GM12878 (cell line): ENCODE results near the gene RASGRF1. TPM values are rescaled to one million over a fixed set of nuclear protein-coding genes. Genes with fewer than 3 reads are reported as not detected.

ENCODE experiments used
- ATAC-seq: fragments of 200-7000 bp; cut with Tn5 transposase; 3 replicates; pipeline ENCODE4 v1.9.1; 2020; ENCODE audit warnings: mild to moderate bottlenecking, moderate library complexity
- BruUV-seq: library from RNA; stranded (reverse); fragments of 400-500 nt; replicated peaks from 2 replicates; lab custom pipeline; 2021; lab: Mats Ljungman, UMichigan
- CTCF ChIA-PET: fragments of 300-600 bp; sonication (Branson Sonifier 250); formaldehyde crosslinking; extraction: SDS; loops from one replicate; lab custom pipeline; 2021; ENCODE audit warnings: inconsistent platforms; lab: Yijun Ruan, JAX
- POLR2A ChIA-PET: fragments of 350-600 bp; formaldehyde crosslinking; extraction: SDS; loops from one replicate; lab custom pipeline; 2021; ENCODE audit warnings: inconsistent platforms; lab: Charles Lee
- RAD21 ChIA-PET: fragments of 300-600 bp; sonication (Branson Sonifier 250); formaldehyde crosslinking; loops from one replicate; lab custom pipeline; 2023; ENCODE audit warnings: antibody characterized with exemption; ENCODE audit not compliant: unreplicated experiment; lab: Charles Lee
- SMC1A ChIA-PET: fragments of 300-600 bp; sonication (Branson Sonifier 250); formaldehyde crosslinking; loops from one replicate; lab custom pipeline; 2023; ENCODE audit not compliant: unreplicated experiment, uncharacterized antibody; lab: Charles Lee
- DNase-seq: peaks from one replicate; pipeline ENCODE4 v3.0.0-alpha.2; 2011; ENCODE audit warnings: low read depth, low spot score
- FAIRE-seq: peaks from 3 replicates; lab custom pipeline; 2011; peaks lifted over from hg19 to GRCh38; lab: Jason Lieb, UNC
- H2AFZ ChIP-seq: 2 replicates; pipeline ENCODE4 v1.6.0; 2011; ENCODE audit warnings: low read depth, low read length, control low read depth; ENCODE audit not compliant: control insufficient read depth
- H3K27ac ChIP-seq: 2 replicates; pipeline ENCODE4 v1.5.1; 2011; ENCODE audit warnings: control low read depth; ENCODE audit not compliant: control insufficient read depth, insufficient read depth
- H3K27me3 ChIP-seq, 2 experiments: replicated peaks in 1 of 2; 2 replicates each; pipeline versions ENCODE4 v1.6.0 to v1.6.1; 2011; ENCODE audit warnings: low read length in 1 of 2; ENCODE audit not compliant: control insufficient read depth in 2 of 2, insufficient read depth in 2 of 2
- H3K36me3 ChIP-seq, 2 experiments: 2 replicates each; pipeline ENCODE4 v1.5.1; 2011; ENCODE audit warnings: low read length in 1 of 2; ENCODE audit not compliant: control insufficient read depth in 2 of 2, insufficient read depth in 2 of 2
- H3K4me1 ChIP-seq: 2 replicates; pipeline ENCODE4 v1.6.1; 2011; ENCODE audit warnings: mild to moderate bottlenecking, low read length, moderate library complexity, mixed read lengths; ENCODE audit not compliant: control insufficient read depth, insufficient read depth
- H3K4me2 ChIP-seq: 2 replicates; pipeline ENCODE4 v1.6.0; 2011; ENCODE audit warnings: control low read depth; ENCODE audit not compliant: control insufficient read depth, insufficient read depth
- H3K4me3 ChIP-seq: fragments of 200-600 bp; sonication (generic); 2 replicates; pipeline ENCODE4 v1.5.1; 2016
- H3K79me2 ChIP-seq: 2 replicates; pipeline ENCODE4 v1.6.0; 2011; ENCODE audit warnings: low read length; ENCODE audit not compliant: control insufficient read depth, insufficient read depth
- H3K9ac ChIP-seq: 2 replicates; pipeline ENCODE4 v1.8.0; 2011; ENCODE audit warnings: low read length, control low read depth, mixed read lengths; ENCODE audit not compliant: control insufficient read depth, insufficient read depth
- H3K9me3 ChIP-seq: replicated peaks from 3 replicates; pipeline ENCODE4 v1.5.1; 2011; ENCODE audit warnings: mild to moderate bottlenecking, low read length; ENCODE audit not compliant: control insufficient read depth, insufficient read depth
- H4K20me1 ChIP-seq: 2 replicates; pipeline ENCODE4 v1.6.0; 2011; ENCODE audit not compliant: control insufficient read depth, insufficient read depth
- BMI1 ChIP-seq: fragments of 450-650 bp; IDR thresholded peaks from 2 replicates; pipeline ENCODE4 v1.6.1; 2016; ENCODE audit warnings: mild to moderate bottlenecking, moderate library complexity, borderline replicate concordance
- EP300 ChIP-seq, 2 experiments: fragments of 150-350 bp in 1 of 2; IDR thresholded peaks; 2 replicates each; pipeline ENCODE4 v1.6.1; 2011 to 2012; ENCODE audit warnings: low read depth in 2 of 2, low read length in 2 of 2, borderline replicate concordance in 1 of 2, improper control_type of control experiment in 1 of 2, inconsistent platforms in 1 of 2; ENCODE audit not compliant: control insufficient read depth in 1 of 2
- ETV6 ChIP-seq, 2 experiments: fragments of 450-650 bp in 1 of 2; IDR thresholded peaks in 1 of 2; conservative IDR thresholded peaks in 1 of 2; 2 replicates each; pipeline ENCODE4 v1.6.1; 2014; ENCODE audit warnings: antibody characterized with exemption in 1 of 2, borderline replicate concordance in 1 of 2, low read depth in 1 of 2, mild to moderate bottlenecking in 1 of 2, moderate library complexity in 1 of 2
- FOS ChIP-seq: IDR thresholded peaks from 3 replicates; pipeline ENCODE4 v1.6.1; 2011; ENCODE audit warnings: borderline replicate concordance; ENCODE audit not compliant: insufficient read length; ENCODE audit errors: extremely low read depth
- FOXK2 ChIP-seq: fragments of 450-650 bp; IDR thresholded peaks from 2 replicates; pipeline ENCODE4 v1.6.1; 2017; ENCODE audit warnings: mild to moderate bottlenecking, moderate library complexity
- IKZF2 ChIP-seq, 2 experiments: fragments of 450-650 bp; IDR thresholded peaks; 2 replicates each; pipeline ENCODE4 v1.6.1; 2017; ENCODE audit warnings: mild to moderate bottlenecking in 2 of 2, moderate library complexity in 2 of 2
- RAD51 ChIP-seq: fragments of 450-650 bp; IDR thresholded peaks from 2 replicates; pipeline ENCODE4 v1.6.1; 2016; ENCODE audit warnings: moderate library complexity, mild to moderate bottlenecking, inconsistent platforms
- RCOR1 ChIP-seq: conservative IDR thresholded peaks from 2 replicates; pipeline ENCODE4 v1.6.1; 2012; ENCODE audit warnings: low read depth, low read length, improper control_type of control experiment
- SIN3A ChIP-seq: IDR thresholded peaks from 2 replicates; pipeline ENCODE4 v1.6.1; 2012; ENCODE audit warnings: low read depth, low read length, improper control_type of control experiment
- SMAD1 ChIP-seq: fragments of 450-650 bp; IDR thresholded peaks from 2 replicates; pipeline ENCODE4 v1.6.1; 2018; ENCODE audit warnings: mild to moderate bottlenecking, low read depth; ENCODE audit not compliant: partially characterized antibody
- STAT3 ChIP-seq: IDR thresholded peaks from 2 replicates; pipeline ENCODE4 v1.6.1; 2011; ENCODE audit warnings: low read depth, low read length, improper control_type of control experiment
- ZNF207 ChIP-seq: fragments of 450-650 bp; IDR thresholded peaks from 2 replicates; pipeline ENCODE4 v1.6.1; 2014; ENCODE audit warnings: antibody characterized with exemption, mild to moderate bottlenecking, borderline replicate concordance
- WGBS: methylation state at CpG from one replicate; pipeline ENCODE4 v1.1.6; 2016; ENCODE audit warnings: low lambda C conversion rate; ENCODE audit not compliant: insufficient replicate concordance, insufficient coverage; ENCODE audit errors: missing lambda C conversion rate; 5-methylcytosine and 5-hydroxymethylcytosine counted together
- in situ Hi-C: fragments of 300-500 bp; cut with MboI; formaldehyde crosslinking; loops from 9 replicates; pipeline ENCODE4 v1.14.3; 2018; ENCODE audit warnings: mixed read lengths
- intact Hi-C: fragments of 100-400 bp; cut with micrococcal nuclease; formaldehyde crosslinking; loops from one replicate; pipeline ENCODE4 v1.14.2; 2022; ENCODE audit not compliant: unreplicated experiment
- polyA plus RNA-seq, 11 experiments: library from polyadenylated mRNA; depleted of rRNA in 4 of 11; unstranded in 6 of 11; stranded (reverse) in 5 of 11; fragments of >200 nt; fragmentation: Nextera tagmentation in 4 of 11; fragmentation: Illumina TruSeq in 1 of 11; extraction: Ambion mirVana in 4 of 11; extraction: Trizol in 1 of 11; gene quantifications; 1 replicate in 1 of 11; 2 replicates in 10 of 11; pipeline versions ENCODE4 v1.2.1 to v1.2.3, GENCODE V29; 2011 to 2016; ENCODE audit warnings: inconsistent platforms in 2 of 11, missing spikeins in 2 of 11, low read depth in 1 of 11
- total RNA-seq, 4 experiments: library from RNA; depleted of rRNA in 3 of 4; stranded (reverse); fragments of >200 nt in 3 of 4; fragmentation: Illumina TruSeq in 1 of 4; extraction: Trizol in 1 of 4; gene quantifications; 2 replicates each; pipeline versions ENCODE4 v1.2.1 to v1.2.3, GENCODE V29; 2013 to 2021
- TF ChIP-seq, protein P1 (sequence below): fragments of 450-650 bp; IDR thresholded peaks from 2 replicates; pipeline ENCODE4 v1.6.1; 2017; ENCODE audit warnings: mild to moderate bottlenecking, moderate library complexity
- TF ChIP-seq, protein P2 (sequence below): IDR thresholded peaks from 2 replicates; pipeline ENCODE4 v1.6.1; 2011; ENCODE audit warnings: borderline replicate concordance, low read depth, mild to moderate bottlenecking, moderate library complexity, low read length; ENCODE audit not compliant: insufficient read depth, poor library complexity, severe bottlenecking

Gene RASGRF1
- total and polyA plus RNA-seq, 10 of the 15 experiments (the other 5 are each of a cell fraction or from before 2014, with no cell fraction given): 0.20 to 1.9 (median 0.86) TPM

DNA sequence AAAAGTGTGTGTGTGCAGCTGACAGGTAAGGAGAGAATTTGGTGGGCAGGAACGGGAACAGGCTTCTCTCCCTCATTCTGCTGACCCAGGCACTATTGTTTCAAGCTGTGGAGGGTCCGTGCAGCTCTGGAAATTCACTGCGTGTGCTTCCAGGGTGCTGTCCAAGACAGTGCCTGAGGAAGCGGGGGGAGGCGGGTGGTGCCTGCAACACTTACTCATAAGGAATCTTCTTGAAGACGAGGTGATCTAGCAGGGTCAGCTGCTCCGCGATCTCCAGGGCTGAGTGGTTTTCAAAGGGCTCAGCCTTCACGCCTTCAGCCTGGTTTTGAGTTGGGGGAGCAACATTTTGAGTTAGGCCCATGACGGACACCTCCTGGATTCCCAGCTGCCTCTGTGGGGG is 99.1 kb downstream of the RASGRF1 start:
- H2AFZ ChIP-seq: no peak overlapping the region
- DNase-seq (no peak), FAIRE-seq (no peak), ATAC-seq (no peak)
- H3K79me2 ChIP-seq: no peaks in the 10 kb centered on the region
- no peak overlapping the region for H3K27ac ChIP-seq
- no peak overlapping the region for H3K9ac ChIP-seq
- intact Hi-C loops: no loop called here
- no TSS peak for BruUV-seq
- POLR2A ChIA-PET: no interaction called here
- TF ChIP-seq, protein P1, sequence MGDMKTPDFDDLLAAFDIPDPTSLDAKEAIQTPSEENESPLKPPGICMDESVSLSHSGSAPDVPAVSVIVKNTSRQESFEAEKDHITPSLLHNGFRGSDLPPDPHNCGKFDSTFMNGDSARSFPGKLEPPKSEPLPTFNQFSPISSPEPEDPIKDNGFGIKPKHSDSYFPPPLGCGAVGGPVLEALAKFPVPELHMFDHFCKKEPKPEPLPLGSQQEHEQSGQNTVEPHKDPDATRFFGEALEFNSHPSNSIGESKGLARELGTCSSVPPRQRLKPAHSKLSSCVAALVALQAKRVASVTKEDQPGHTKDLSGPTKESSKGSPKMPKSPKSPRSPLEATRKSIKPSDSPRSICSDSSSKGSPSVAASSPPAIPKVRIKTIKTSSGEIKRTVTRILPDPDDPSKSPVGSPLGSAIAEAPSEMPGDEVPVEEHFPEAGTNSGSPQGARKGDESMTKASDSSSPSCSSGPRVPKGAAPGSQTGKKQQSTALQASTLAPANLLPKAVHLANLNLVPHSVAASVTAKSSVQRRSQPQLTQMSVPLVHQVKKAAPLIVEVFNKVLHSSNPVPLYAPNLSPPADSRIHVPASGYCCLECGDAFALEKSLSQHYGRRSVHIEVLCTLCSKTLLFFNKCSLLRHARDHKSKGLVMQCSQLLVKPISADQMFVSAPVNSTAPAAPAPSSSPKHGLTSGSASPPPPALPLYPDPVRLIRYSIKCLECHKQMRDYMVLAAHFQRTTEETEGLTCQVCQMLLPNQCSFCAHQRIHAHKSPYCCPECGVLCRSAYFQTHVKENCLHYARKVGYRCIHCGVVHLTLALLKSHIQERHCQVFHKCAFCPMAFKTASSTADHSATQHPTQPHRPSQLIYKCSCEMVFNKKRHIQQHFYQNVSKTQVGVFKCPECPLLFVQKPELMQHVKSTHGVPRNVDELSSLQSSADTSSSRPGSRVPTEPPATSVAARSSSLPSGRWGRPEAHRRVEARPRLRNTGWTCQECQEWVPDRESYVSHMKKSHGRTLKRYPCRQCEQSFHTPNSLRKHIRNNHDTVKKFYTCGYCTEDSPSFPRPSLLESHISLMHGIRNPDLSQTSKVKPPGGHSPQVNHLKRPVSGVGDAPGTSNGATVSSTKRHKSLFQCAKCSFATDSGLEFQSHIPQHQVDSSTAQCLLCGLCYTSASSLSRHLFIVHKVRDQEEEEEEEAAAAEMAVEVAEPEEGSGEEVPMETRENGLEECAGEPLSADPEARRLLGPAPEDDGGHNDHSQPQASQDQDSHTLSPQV: no peak
- TF ChIP-seq STAT3 (no peak), IKZF2 (IDR thresholded peaks at IDR 0.05) (no peak), RCOR1 (no peak), FOS (no peak), SIN3A (no peak), EP300 (IDR thresholded peaks at IDR 0.05; ENCODE audit: borderline replicate concordance in 1 of 2, control insufficient read depth in 1 of 2, low read depth in 2 of 2, low read length in 2 of 2) (no peak), BMI1 (no peak), SMAD1 (no peak), ZNF207 (no peak), FOXK2 (no peak), RAD51 (no peak), ETV6 (conservative IDR thresholded peaks at IDR 0.05 in 1 of 2, IDR thresholded peaks at IDR 0.05 in 1 of 2; ENCODE audit: borderline replicate concordance in 1 of 2, low read depth in 1 of 2) (no peak)
- TF ChIP-seq, protein P2, sequence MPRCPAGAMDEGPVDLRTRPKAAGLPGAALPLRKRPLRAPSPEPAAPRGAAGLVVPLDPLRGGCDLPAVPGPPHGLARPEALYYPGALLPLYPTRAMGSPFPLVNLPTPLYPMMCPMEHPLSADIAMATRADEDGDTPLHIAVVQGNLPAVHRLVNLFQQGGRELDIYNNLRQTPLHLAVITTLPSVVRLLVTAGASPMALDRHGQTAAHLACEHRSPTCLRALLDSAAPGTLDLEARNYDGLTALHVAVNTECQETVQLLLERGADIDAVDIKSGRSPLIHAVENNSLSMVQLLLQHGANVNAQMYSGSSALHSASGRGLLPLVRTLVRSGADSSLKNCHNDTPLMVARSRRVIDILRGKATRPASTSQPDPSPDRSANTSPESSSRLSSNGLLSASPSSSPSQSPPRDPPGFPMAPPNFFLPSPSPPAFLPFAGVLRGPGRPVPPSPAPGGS: no peak
- RAD21 ChIA-PET: interaction anchor here (0.5 to 0.8 kb wide), 2 partner anchors 9 to 130 kb away, joined by 3 to 4 read pairs; no protein-coding TSS in a partner anchor
- CTCF ChIA-PET: interaction anchor here (1.0 to 4.0 kb wide), 3 partner anchors 12 to 17 kb away, joined by 3 to 19 read pairs (median 4); no protein-coding TSS in a partner anchor
- H3K36me3 ChIP-seq: no peaks in the 10 kb centered on the region
- H3K4me2 ChIP-seq: no peak overlapping the region
- SMC1A ChIA-PET: interaction anchor here (1.2 to 1.3 kb wide), 2 partner anchors 11 to 13 kb away, joined by 3 to 4 read pairs; no protein-coding TSS in a partner anchor
- H4K20me1 ChIP-seq: no peaks in the 10 kb centered on the region
- in situ Hi-C loops: loop anchor here (25.0 kb wide), 1 partner anchor 829 kb away; no protein-coding TSS in a partner anchor
- H3K27me3 ChIP-seq: no peaks in the 10 kb centered on the region
- no peaks in the 10 kb centered on the region for H3K9me3 ChIP-seq
- 90% methylated on average over 10 of the region's 10 CpGs for WGBS
- H3K4me1 ChIP-seq: peaks cover 26% of the 10 kb centered on the region
- no peak overlapping the region for H3K4me3 ChIP-seq
